ENCODE measurements around the gene IFNA10. TPM values are rescaled to one million over a fixed set of nuclear protein-coding genes. Genes with fewer than 3 reads are reported as not detected.
"Not testable (repeated sequence)": the region's sequence is repeated elsewhere in the genome, so short reads cannot be mapped to it uniquely, and the experiment has no call there.

Gene IFNA10
- total and polyA plus RNA-seq, 2 of the 13 experiments (the other 11 are each of a cell fraction or from before 2014, with no cell fraction given): not detected

DNA sequence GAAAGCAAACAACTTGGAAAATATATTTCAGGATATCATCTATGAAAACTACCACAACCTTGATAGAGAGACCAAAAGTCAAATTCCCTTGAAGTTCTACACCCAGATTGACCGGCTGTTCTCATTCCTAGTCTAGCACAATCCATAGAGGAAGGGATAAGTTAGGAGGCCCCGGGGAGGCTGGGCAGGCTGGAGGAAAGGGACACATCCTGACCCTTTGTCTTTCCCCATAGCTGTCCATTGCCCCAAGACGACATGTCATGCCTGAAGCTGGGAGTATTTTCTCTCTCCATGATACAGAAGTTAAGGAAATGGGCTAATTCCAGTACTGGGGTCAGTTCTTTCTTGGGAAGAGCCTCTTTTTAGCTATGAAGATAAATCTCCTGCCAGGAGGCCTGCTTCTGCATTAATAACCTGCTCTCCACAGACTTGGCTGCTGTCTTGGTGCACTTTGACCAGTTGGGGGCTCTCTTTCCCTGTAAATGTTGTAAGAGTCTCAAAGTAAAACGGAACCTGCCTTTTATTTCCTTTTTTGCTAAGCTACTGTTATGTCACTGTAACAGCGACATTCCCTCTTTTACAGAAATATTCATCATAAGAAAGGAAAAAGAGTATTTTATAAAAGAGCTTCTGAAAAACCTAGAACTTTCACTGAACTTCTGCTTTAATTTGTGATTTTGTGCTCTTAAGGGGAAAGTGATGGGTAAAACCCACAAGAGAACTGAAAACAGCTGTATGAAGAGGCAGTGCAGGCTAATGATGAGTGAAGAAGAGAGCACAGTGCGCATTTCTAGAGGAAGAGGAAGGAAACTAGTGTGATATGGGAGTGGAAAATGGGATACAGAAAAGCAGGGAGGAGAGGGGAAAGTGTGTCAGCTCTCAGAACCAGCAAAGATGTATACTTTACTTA, 11.8 kb downstream of the IFNA10 start:
- H3K4me3 ChIP-seq (replicated peaks in 1 of 3; ENCODE audit: insufficient read depth in 1 of 3, low read depth in 2 of 3, low read length in 3 of 3); H2AFZ ChIP-seq (ENCODE audit: low read length); BruUV-seq (replicated peaks); H3K36me3 ChIP-seq (replicated peaks in 1 of 2; ENCODE audit: control insufficient read depth in 1 of 2, insufficient read depth in 2 of 2, low read length in 2 of 2); H3K4me2 ChIP-seq (ENCODE audit: low read depth, low read length); H4K20me1 ChIP-seq (ENCODE audit: insufficient read depth, low read length); H3K4me1 ChIP-seq (ENCODE audit: insufficient read depth, low read length); H3K9me3 ChIP-seq (ENCODE audit: low read length); H3K27ac ChIP-seq (ENCODE audit: extremely low read length, insufficient read depth, low read length); POLR2A ChIA-PET; H3K27me3 ChIP-seq (ENCODE audit: control insufficient read depth in 1 of 2, insufficient read depth in 2 of 2, low read length in 2 of 2); H3K79me2 ChIP-seq (ENCODE audit: insufficient read depth, low read length); H3K9ac ChIP-seq (ENCODE audit: insufficient read depth, low read depth, low read length): not testable (repeated sequence)
- intact Hi-C loops (cut with micrococcal nuclease; ENCODE audit: unreplicated experiment) (loop anchor here (2.0 kb wide), 1 partner anchor 594 kb away; no protein-coding TSS in a partner anchor), in situ Hi-C loops (cut with HindIII; ENCODE audit: extremely low pct_ligation_motif_present, low pct_unique_long_range_greater_than_20kb) (loop anchor here (25.0 kb wide), 1 partner anchor 592 kb away; no protein-coding TSS in a partner anchor)
- ATAC-seq (peak; percentile 92), FAIRE-seq (peak; percentile 74), DNase-seq (ENCODE audit: low spot score) (peak; percentile 6)
- TF ChIP-seq STAG1 (CRISPR knock-in tag; IDR thresholded peaks at IDR 0.05): peak; percentile 35
- TF ChIP-seq, protein P1, sequence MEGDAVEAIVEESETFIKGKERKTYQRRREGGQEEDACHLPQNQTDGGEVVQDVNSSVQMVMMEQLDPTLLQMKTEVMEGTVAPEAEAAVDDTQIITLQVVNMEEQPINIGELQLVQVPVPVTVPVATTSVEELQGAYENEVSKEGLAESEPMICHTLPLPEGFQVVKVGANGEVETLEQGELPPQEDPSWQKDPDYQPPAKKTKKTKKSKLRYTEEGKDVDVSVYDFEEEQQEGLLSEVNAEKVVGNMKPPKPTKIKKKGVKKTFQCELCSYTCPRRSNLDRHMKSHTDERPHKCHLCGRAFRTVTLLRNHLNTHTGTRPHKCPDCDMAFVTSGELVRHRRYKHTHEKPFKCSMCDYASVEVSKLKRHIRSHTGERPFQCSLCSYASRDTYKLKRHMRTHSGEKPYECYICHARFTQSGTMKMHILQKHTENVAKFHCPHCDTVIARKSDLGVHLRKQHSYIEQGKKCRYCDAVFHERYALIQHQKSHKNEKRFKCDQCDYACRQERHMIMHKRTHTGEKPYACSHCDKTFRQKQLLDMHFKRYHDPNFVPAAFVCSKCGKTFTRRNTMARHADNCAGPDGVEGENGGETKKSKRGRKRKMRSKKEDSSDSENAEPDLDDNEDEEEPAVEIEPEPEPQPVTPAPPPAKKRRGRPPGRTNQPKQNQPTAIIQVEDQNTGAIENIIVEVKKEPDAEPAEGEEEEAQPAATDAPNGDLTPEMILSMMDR (CRISPR knock-in tag; IDR thresholded peaks at IDR 0.05): peak; percentile 56
- CTCF ChIA-PET (ENCODE audit: low intra/inter-chr PET ratio, low total read pairs): interaction anchor here (0.7 kb wide), 1 partner anchor 594 kb away, joined by 3 read pairs; no protein-coding TSS in a partner anchor
- whole genome bisulfite sequencing (ENCODE audit: low lambda C conversion rate): 16% methylated on average over 5 of the region's 6 CpGs

- 6% methylated on average over 2 of the region's 3 CpGs for WGBS (ENCODE audit: low lambda C conversion rate)
- H4K20me1 ChIP-seq (ENCODE audit: insufficient read depth, low read length); H2AFZ ChIP-seq (ENCODE audit: low read length); H3K27me3 ChIP-seq (ENCODE audit: control insufficient read depth in 1 of 2, insufficient read depth in 2 of 2, low read length in 2 of 2); H3K27ac ChIP-seq (ENCODE audit: extremely low read length, insufficient read depth, low read length); H3K4me1 ChIP-seq (ENCODE audit: insufficient read depth, low read length); POLR2A ChIA-PET; intact Hi-C loops (cut with micrococcal nuclease; ENCODE audit: unreplicated experiment); H3K4me3 ChIP-seq (replicated peaks in 1 of 3; ENCODE audit: insufficient read depth in 1 of 3, low read depth in 2 of 3, low read length in 3 of 3); FAIRE-seq; H3K4me2 ChIP-seq (ENCODE audit: low read depth, low read length); ATAC-seq; DNase-seq (ENCODE audit: low spot score); H3K9me3 ChIP-seq (ENCODE audit: low read length); H3K79me2 ChIP-seq (ENCODE audit: insufficient read depth, low read length); CTCF ChIA-PET (ENCODE audit: low intra/inter-chr PET ratio, low total read pairs); H3K9ac ChIP-seq (ENCODE audit: insufficient read depth, low read depth, low read length); BruUV-seq (replicated peaks); H3K36me3 ChIP-seq (replicated peaks in 1 of 2; ENCODE audit: control insufficient read depth in 1 of 2, insufficient read depth in 2 of 2, low read length in 2 of 2): not testable (repeated sequence)
- in situ Hi-C loops (cut with HindIII; ENCODE audit: extremely low pct_ligation_motif_present, low pct_unique_long_range_greater_than_20kb): loop anchor here (25.0 kb wide), 1 partner anchor 600 kb away; no protein-coding TSS in a partner anchor
Measured at GRCh38 chr9:21187487-21187886, 19.5 kb downstream of the IFNA10 start, which contains the start of gene IFNA4. Gene IFNA4 (minus strand): TSS chr9:21187587. CDS start chr9:21187531, 56 bp downstream.

Measured in HepG2 (cell line).